ENCODE measurements around the gene PBRM1.

DNA sequence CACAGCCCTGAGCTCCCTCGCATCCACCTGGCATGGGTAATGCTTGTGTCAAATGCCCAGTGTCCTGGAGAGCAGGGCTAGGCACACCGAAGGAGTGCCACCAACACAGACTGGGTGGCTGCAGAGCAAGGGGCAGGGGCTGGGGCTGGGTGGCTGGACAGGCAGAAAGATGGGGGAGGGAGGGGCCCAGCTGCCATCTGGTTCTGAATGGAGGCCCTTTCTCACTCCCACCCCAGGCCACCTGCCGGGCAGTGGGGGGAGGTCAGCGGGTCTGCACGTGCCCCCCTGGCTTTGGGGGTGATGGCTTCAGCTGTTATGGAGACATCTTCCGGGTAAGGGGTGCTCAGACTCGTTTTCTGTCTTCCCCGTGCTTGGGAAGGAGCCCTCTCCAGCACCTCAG lies 173.6 kb downstream of the PBRM1 start:
- TF ChIP-seq, protein P1, sequence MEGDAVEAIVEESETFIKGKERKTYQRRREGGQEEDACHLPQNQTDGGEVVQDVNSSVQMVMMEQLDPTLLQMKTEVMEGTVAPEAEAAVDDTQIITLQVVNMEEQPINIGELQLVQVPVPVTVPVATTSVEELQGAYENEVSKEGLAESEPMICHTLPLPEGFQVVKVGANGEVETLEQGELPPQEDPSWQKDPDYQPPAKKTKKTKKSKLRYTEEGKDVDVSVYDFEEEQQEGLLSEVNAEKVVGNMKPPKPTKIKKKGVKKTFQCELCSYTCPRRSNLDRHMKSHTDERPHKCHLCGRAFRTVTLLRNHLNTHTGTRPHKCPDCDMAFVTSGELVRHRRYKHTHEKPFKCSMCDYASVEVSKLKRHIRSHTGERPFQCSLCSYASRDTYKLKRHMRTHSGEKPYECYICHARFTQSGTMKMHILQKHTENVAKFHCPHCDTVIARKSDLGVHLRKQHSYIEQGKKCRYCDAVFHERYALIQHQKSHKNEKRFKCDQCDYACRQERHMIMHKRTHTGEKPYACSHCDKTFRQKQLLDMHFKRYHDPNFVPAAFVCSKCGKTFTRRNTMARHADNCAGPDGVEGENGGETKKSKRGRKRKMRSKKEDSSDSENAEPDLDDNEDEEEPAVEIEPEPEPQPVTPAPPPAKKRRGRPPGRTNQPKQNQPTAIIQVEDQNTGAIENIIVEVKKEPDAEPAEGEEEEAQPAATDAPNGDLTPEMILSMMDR (IDR thresholded peaks at IDR 0.05), result no peak
- TF ChIP-seq ZFX (IDR thresholded peaks at IDR 0.05; ENCODE audit: borderline replicate concordance), result no peak

All from 22Rv1 (cell line).